Measurements from ENCODE around the gene KRT76.

The KRT76 gene

GRCh38 chr12:52788192-52788875, 11.2 kb upstream of the KRT76 start:
- TF ChIP-seq CTCF (IDR thresholded peaks at IDR 0.05; ENCODE audit: extremely low read depth, insufficient read depth, missing control alignments) = no peak
- in situ Hi-C loops (cut with MboI; ENCODE audit: low pct_unique_long_range_greater_than_20kb, low sequenced_read_pairs, unreplicated experiment) = no loop called here
- DNase-seq (ENCODE audit: low spot score) = no peak

GRCh38 chr12:52787324-52788191, 10.4 kb upstream of the KRT76 start:
- TF ChIP-seq CTCF (IDR thresholded peaks at IDR 0.05; ENCODE audit: extremely low read depth, insufficient read depth, missing control alignments) = no peak
- in situ Hi-C loops (cut with MboI; ENCODE audit: low pct_unique_long_range_greater_than_20kb, low sequenced_read_pairs, unreplicated experiment) = no loop called here
- no peak for DNase-seq (ENCODE audit: low spot score)

- TF ChIP-seq CTCF (IDR thresholded peaks at IDR 0.05; ENCODE audit: extremely low read depth, insufficient read depth, missing control alignments) = no peak
- no peak for DNase-seq (ENCODE audit: low spot score)
- in situ Hi-C loops (cut with MboI; ENCODE audit: low pct_unique_long_range_greater_than_20kb, low sequenced_read_pairs, unreplicated experiment) = no loop called here
These were observed 7.8 kb upstream of the KRT76 start for GRCh38 chr12:52784909-52785308.

GRCh38 chr12:52783563-52784316, 6.6 kb upstream of the KRT76 start:
- TF ChIP-seq CTCF (IDR thresholded peaks at IDR 0.05; ENCODE audit: extremely low read depth, insufficient read depth, missing control alignments) = no peak
- in situ Hi-C loops (cut with MboI; ENCODE audit: low pct_unique_long_range_greater_than_20kb, low sequenced_read_pairs, unreplicated experiment) = no loop called here
- no peak for DNase-seq (ENCODE audit: low spot score)

- in situ Hi-C loops (cut with MboI; ENCODE audit: low pct_unique_long_range_greater_than_20kb, low sequenced_read_pairs, unreplicated experiment) = no loop called here
- DNase-seq (ENCODE audit: low spot score) = no peak
- TF ChIP-seq CTCF (IDR thresholded peaks at IDR 0.05; ENCODE audit: extremely low read depth, insufficient read depth, missing control alignments) = no peak
These were observed 5.4 kb upstream of the KRT76 start for GRCh38 chr12:52782502-52782901.

- DNase-seq (ENCODE audit: low spot score) = no peak
- no peak for TF ChIP-seq CTCF (IDR thresholded peaks at IDR 0.05; ENCODE audit: extremely low read depth, insufficient read depth, missing control alignments)
- in situ Hi-C loops (cut with MboI; ENCODE audit: low pct_unique_long_range_greater_than_20kb, low sequenced_read_pairs, unreplicated experiment) = no loop called here
These were observed 4.4 kb upstream of the KRT76 start for GRCh38 chr12:52781399-52782082.

Measured in GM13977 (cell line).